BLaER1 (cell line): ENCODE measurements around the gene TUBGCP2.
A peak's percentile ranks its signal among the peaks of the same experiment; 100 is the strongest.

ENCODE experiments used
- H3K27ac ChIP-seq: shearing (Covaris generic); formaldehyde crosslinking; 2 replicates; pipeline ENCODE4 v1.8.1; 2022
- H3K27me3 ChIP-seq: shearing (Covaris generic); formaldehyde crosslinking; 2 replicates; pipeline ENCODE4 v1.8.1; 2022
- H3K36me3 ChIP-seq: shearing (Covaris generic); formaldehyde crosslinking; 2 replicates; pipeline ENCODE4 v1.8.1; 2022
- H3K4me1 ChIP-seq: shearing (Covaris generic); formaldehyde crosslinking; 2 replicates; pipeline ENCODE4 v1.8.1; 2022
- H3K4me2 ChIP-seq: shearing (Covaris generic); formaldehyde crosslinking; 2 replicates; pipeline ENCODE4 v1.8.1; 2022
- H3K4me3 ChIP-seq: shearing (Covaris generic); formaldehyde crosslinking; 2 replicates; pipeline ENCODE4 v1.8.1; 2022
- H3K9ac ChIP-seq: shearing (Covaris generic); formaldehyde crosslinking; 2 replicates; pipeline ENCODE4 v1.8.1; 2022
- H3K9me3 ChIP-seq: shearing (Covaris generic); formaldehyde crosslinking; 2 replicates; pipeline ENCODE4 v1.8.1; 2022
- H4K20me1 ChIP-seq: shearing (Covaris generic); formaldehyde crosslinking; 2 replicates; pipeline ENCODE4 v1.8.1; 2022
- Cebpa-rat ChIP-seq: shearing (Covaris generic); IDR thresholded peaks from 2 replicates; pipeline ENCODE4 v1.8.1; 2022

The TUBGCP2 gene

DNA sequence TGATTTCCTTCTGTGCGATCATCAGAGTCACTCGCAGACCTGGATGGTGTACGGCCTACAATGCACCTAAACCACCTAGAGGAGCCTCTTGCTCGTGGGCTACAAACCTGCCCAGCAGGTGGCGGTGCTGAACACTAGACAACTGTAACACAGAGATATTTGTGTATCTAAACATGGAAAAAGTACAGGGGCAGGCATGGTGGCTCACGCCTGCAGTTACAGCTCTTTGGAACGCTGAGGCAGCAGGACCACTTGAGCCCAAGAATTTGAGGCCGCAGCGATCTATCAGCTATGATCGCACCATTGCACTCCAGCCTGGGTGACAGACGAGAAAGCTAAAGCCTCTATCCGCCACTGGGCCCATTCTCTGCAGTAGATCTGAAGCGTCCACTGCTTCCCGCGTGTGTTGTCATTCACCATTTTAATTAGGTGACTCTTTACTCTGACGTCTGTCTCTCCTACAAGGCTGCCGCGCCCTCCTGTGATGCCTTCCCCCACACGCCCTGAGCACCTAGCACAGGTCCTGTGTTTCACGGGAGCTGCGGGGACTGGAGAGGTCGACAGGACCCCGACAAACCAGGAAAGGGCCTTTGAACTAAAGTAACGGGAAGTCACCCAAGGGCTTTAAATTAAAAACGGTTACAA is 774 bp downstream of the TUBGCP2 start:
- peaks cover 58% of the 10 kb centered on the region for H3K36me3 ChIP-seq
- peak overlapping the region; percentile 100 for H3K4me3 ChIP-seq
- H3K9me3 ChIP-seq: no peaks in the 10 kb centered on the region
- H3K27ac ChIP-seq: peak overlapping the region; percentile 97
- TF ChIP-seq Cebpa-rat: no peak
- peaks cover 78% of the 10 kb centered on the region for H4K20me1 ChIP-seq
- H3K9ac ChIP-seq: peak overlapping the region; percentile 96
- peak overlapping the region; percentile 96 for H3K4me2 ChIP-seq
- peaks cover 38% of the 10 kb centered on the region for H3K4me1 ChIP-seq
- H3K27me3 ChIP-seq: no peaks in the 10 kb centered on the region

GRCh38 chr10:133306941-133307379 is 1.7 kb downstream of the TUBGCP2 start:
- no peak for TF ChIP-seq Cebpa-rat
- Histone ChIP-seq H3K4me3 (no peak overlapping the region), H3K36me3 (peaks cover 58% of the 10 kb centered on the region), H3K4me1 (peaks cover 30% of the 10 kb centered on the region), H3K9ac (peak overlapping the region; percentile 96), H4K20me1 (peaks cover 87% of the 10 kb centered on the region), H3K27ac (no peak overlapping the region), H3K4me2 (peak overlapping the region; percentile 96), H3K9me3 (no peaks in the 10 kb centered on the region), H3K27me3 (no peaks in the 10 kb centered on the region)

DNA sequence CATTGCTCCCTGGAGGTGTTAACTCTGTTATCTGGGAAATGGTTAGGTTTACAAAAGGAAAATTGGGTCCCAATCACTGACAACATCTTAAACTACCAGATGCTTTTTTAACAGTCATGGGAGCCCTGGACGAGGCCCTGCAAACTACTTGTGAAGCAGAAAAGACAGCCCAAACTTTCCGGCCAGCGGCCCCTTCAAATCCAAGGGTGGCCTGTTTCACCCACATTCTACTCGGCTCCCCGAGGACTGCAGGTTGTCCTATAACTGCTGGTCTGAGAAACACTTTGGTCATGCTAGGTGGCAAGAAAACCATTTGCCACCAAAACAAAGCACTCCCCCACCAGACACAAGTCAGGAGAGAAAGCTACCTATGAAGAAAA is 2.6 kb downstream of the TUBGCP2 start:
- Histone ChIP-seq H3K4me3 (no peak overlapping the region), H3K9me3 (no peaks in the 10 kb centered on the region), H3K4me2 (no peak overlapping the region), H3K36me3 (peaks cover 55% of the 10 kb centered on the region), H3K27me3 (no peaks in the 10 kb centered on the region), H3K27ac (no peak overlapping the region), H4K20me1 (peaks cover 93% of the 10 kb centered on the region), H3K4me1 (peaks cover 30% of the 10 kb centered on the region), H3K9ac (no peak overlapping the region)
- TF ChIP-seq Cebpa-rat: no peak

- Histone ChIP-seq H3K36me3 (peaks cover 66% of the 10 kb centered on the region), H3K4me3 (no peak overlapping the region), H3K4me2 (no peak overlapping the region), H3K27me3 (no peaks in the 10 kb centered on the region), H3K9me3 (no peaks in the 10 kb centered on the region), H3K9ac (0 out of 2 replicates have a peak overlapping the region, but pooled peaks have one; percentile 2), H3K4me1 (peaks cover 15% of the 10 kb centered on the region), H3K27ac (no peak overlapping the region), H4K20me1 (peaks cover 91% of the 10 kb centered on the region)
- no peak for TF ChIP-seq Cebpa-rat
Observed at GRCh38 chr10:133303206-133303605, 5.5 kb downstream of the TUBGCP2 start.

GRCh38 chr10:133302230-133302629 is 6.4 kb downstream of the TUBGCP2 start:
- Histone ChIP-seq H3K9me3 (no peaks in the 10 kb centered on the region), H3K9ac (no peak overlapping the region), H3K4me2 (no peak overlapping the region), H3K4me1 (peaks cover 7% of the 10 kb centered on the region), H3K36me3 (peaks cover 76% of the 10 kb centered on the region), H4K20me1 (peaks cover 87% of the 10 kb centered on the region), H3K27ac (no peak overlapping the region), H3K4me3 (no peak overlapping the region), H3K27me3 (no peaks in the 10 kb centered on the region)
- TF ChIP-seq Cebpa-rat: no peak

GRCh38 chr10:133299738-133300137 is 8.9 kb downstream of the TUBGCP2 start:
- Histone ChIP-seq H3K36me3 (peaks cover 90% of the 10 kb centered on the region), H3K9ac (no peak overlapping the region), H3K27ac (no peak overlapping the region), H3K27me3 (no peaks in the 10 kb centered on the region), H4K20me1 (peaks cover 65% of the 10 kb centered on the region), H3K4me1 (no peaks in the 10 kb centered on the region), H3K9me3 (no peaks in the 10 kb centered on the region), H3K4me3 (no peak overlapping the region), H3K4me2 (no peak overlapping the region)
- TF ChIP-seq Cebpa-rat: no peak

DNA sequence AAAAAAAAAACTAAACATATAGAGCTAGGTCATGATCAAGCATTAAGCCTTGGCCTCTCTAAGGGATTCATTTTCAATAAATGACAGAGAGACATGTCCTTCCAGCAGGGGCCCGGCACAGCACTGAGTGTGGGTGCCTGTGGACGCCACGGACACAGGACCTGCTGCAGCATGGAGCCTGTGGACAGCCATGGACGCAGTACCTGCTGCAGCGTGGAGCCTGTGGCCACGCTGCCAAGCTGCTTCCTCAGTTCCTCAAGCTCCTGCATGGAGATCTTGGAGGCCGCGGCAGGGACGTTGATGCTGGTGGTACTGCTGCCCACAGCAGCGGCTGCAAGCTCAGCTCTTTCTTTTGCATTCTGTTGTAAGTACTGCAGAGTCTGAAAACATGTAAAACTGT is 9.4 kb downstream of the TUBGCP2 start:
- H3K4me2 ChIP-seq: no peak overlapping the region
- H3K9me3 ChIP-seq: no peaks in the 10 kb centered on the region
- H3K27ac ChIP-seq: no peak overlapping the region
- no peaks in the 10 kb centered on the region for H3K27me3 ChIP-seq
- H3K4me3 ChIP-seq: no peak overlapping the region
- TF ChIP-seq Cebpa-rat: no peak
- H3K36me3 ChIP-seq: peaks cover 95% of the 10 kb centered on the region
- peaks cover 64% of the 10 kb centered on the region for H4K20me1 ChIP-seq
- H3K4me1 ChIP-seq: no peaks in the 10 kb centered on the region
- H3K9ac ChIP-seq: no peak overlapping the region

- Histone ChIP-seq H3K4me1 (no peaks in the 10 kb centered on the region), H3K4me2 (no peak overlapping the region), H3K4me3 (no peak overlapping the region), H3K9ac (no peak overlapping the region), H4K20me1 (peaks cover 64% of the 10 kb centered on the region), H3K36me3 (peaks cover 97% of the 10 kb centered on the region), H3K27me3 (no peaks in the 10 kb centered on the region), H3K27ac (no peak overlapping the region), H3K9me3 (no peaks in the 10 kb centered on the region)
- no peak for TF ChIP-seq Cebpa-rat
Observed at GRCh38 chr10:133298466-133298865, 10.2 kb downstream of the TUBGCP2 start.

- Histone ChIP-seq H3K4me3 (no peak overlapping the region), H3K9ac (no peak overlapping the region), H3K4me2 (no peak overlapping the region), H3K27ac (no peak overlapping the region), H3K27me3 (no peaks in the 10 kb centered on the region), H3K4me1 (no peaks in the 10 kb centered on the region), H4K20me1 (peaks cover 64% of the 10 kb centered on the region), H3K36me3 (peaks cover 97% of the 10 kb centered on the region), H3K9me3 (no peaks in the 10 kb centered on the region)
- TF ChIP-seq Cebpa-rat: no peak
Observed at GRCh38 chr10:133297504-133297903, 11.2 kb downstream of the TUBGCP2 start.

- Histone ChIP-seq H3K27ac (no peak overlapping the region), H3K27me3 (no peaks in the 10 kb centered on the region), H3K9ac (no peak overlapping the region), H3K36me3 (peaks cover 89% of the 10 kb centered on the region), H3K4me3 (no peak overlapping the region), H4K20me1 (peaks cover 49% of the 10 kb centered on the region), H3K4me1 (no peaks in the 10 kb centered on the region), H3K9me3 (no peaks in the 10 kb centered on the region), H3K4me2 (no peak overlapping the region)
- TF ChIP-seq Cebpa-rat: no peak
Observed at GRCh38 chr10:133295426-133296320, 13.0 kb downstream of the TUBGCP2 start.
